GM21723 (cell line): ENCODE measurements around the gene STEEP1.

Experiments used
- ATAC-seq: cut with Tn5 transposase; IDR thresholded peaks from one replicate; pipeline ENCODE4 v1.9.1; 2021; ENCODE audit warnings: mild to moderate bottlenecking, moderate library complexity; ENCODE audit not compliant: unreplicated experiment

STEEP1 gene

GRCh38 chrX:119565107-119565663 is at the start of gene STEEP1:
TSS of gene STEEP1 (minus strand) at chrX:119565409. CDS start at chrX:119565355, 54 bp downstream.
- ATAC-seq: peak; percentile 93

DNA sequence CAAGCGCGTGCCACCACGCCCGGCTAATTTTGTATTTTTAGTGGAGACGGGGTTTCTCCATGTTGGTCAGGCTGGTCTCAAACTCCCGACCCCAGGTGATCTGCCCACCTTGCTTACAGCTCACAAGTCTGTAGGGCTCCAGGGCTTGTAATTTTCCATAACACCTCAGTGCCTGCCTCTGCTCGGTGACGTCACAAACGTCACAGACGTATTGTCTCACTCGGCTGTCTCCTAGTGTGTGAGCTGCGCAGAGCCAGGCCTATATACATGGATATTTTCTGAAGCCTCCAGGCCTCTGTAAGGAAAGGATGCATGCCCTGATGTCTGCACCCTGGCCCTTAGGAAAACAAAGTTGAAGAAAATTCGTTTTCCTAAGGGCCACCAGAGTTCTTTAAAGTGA is 49.6 kb upstream of the STEEP1 start:
- ATAC-seq: no peak

DNA sequence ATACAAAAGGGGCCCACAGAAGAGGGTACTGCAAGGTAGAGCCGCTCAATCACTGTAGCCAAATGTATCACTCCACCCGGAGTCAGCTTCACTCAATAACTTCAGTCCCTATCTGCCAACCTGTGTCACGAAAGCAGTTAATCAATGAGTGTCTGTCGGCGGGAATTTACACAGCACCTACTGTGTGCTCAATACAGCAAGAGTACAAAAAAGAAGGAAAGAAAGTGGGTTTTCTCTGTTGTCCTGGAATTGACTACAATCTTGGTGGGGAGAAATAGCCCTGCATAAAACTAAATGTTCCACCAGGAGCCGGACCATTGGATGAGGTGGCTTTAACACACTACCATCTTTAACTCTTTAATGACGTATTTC is 41.8 kb upstream of the STEEP1 start:
- no peak for ATAC-seq

DNA sequence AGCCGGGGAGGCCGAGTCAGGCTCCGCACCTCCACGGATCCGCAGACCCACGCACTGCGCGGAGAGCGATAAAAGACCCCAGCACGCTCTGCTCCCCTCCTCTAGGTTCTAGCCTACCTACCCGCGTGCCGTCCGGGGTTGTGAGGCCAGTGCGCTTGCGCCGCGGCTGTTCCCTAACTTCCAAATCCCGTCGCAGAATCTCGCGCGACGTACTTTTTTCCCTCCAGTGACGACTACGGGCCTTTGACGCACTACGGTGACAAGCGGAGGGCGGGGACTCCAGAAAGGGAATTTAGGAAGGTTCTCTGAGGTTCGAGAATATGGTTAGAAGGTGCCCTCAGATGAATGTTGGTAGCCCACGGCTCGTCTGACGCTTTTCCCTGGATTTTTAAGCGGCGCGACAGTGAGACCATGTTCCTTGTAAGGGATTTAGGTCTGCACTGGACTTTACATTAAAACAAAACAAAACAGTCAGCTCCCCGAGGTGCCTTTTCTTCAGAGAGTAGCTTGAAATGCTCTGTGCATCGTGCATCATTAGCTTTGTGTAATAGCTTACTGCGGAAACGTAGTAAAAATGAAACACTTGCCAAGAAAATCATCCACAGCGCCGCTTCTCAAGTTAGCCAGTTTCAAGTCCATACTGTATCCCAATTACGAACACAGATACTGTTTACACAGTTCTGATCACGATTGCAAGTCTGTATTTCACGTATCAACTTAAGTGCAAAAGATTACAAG is 41.2 kb upstream of the STEEP1 start, which contains the start of gene NKRF:
Gene NKRF (minus strand): TSS at position 145 of the 738 bp plus-strand sequence.
- ATAC-seq: peak; percentile 82

GRCh38 chrX:119605464-119606279 is 40.5 kb upstream of the STEEP1 start:
- peak; percentile 41 for ATAC-seq

DNA sequence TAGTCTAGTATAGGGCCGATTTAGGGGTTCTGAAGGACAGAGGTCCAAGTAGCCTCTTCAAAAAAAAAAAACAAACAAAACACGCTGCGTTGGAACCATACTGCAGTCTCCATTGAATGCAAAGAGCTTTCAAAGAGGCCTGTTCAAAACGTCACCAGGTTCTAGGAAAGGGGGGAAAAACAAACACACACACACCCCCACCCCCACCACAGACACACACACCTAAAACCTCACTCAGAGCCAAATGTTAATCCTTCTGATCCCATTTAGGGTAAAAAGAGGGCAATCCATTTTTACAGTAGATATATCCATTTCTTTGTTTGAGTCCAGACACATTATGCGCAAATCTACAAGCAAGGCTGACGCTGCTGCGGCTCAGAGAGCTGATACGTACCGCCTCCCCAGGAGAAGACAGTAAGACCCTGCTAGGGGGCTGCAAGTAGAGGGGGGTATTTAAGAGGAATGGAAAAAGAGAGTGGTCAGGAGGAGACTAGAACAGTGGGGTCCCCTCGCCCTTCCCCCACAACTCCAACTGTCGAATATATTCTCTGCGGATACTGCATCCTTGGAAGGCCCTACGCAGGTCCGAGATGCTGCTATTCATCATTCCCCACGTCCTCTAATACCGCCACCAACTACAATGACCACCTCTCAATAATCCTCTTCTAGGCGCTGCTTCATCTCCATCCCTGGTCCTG is 39.7 kb upstream of the STEEP1 start:
- no peak for ATAC-seq

DNA sequence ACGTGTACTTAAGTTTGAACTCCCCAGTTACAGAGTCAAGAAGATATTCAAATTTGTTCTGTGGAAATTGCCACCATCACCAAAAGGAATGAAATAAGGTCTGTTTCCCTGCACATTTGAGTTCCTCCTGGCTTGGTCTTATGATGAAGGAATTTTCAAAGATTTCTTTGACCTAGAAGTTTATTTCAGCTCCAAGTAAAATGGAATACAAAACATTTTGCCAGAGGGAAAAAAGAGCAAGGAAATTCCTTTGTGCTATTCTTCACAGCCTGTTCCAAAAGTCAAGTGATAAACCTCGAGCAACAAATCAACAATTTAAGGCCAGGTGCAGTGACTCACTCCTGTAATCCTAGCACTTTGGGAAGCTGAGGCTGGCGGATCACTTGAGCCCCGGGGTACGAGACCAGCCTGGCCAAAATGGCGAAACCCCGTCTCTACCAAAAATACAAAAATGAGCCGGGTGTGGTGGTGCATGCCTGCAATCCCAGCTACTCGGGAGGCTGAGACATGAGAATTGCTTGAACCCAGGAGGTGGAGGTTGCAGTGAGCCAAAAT is 37.6 kb upstream of the STEEP1 start:
- ATAC-seq: no peak

- ATAC-seq: no peak
Measured at GRCh38 chrX:119589810-119590209, 24.6 kb upstream of the STEEP1 start.

GRCh38 chrX:119583431-119584059 is 18.3 kb upstream of the STEEP1 start:
- no peak for ATAC-seq

DNA sequence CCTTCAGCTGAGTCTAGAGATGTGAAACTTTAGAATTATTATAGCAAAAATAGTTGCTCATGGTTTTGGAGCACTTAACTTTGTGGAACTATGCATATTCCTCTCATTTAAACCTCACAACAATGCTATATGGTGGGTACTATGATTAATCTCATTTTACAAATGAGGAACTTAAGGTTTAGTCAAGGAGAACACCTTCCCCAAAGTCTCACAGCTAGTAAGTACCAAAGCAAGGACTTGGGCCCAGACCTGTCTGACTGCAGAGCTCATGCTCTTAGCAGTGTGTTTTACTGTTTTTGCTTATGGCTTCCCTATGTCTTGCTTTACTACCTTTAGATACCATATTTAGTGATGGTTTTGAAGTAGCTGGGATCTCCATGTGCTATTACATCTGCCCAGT is 14.2 kb upstream of the STEEP1 start:
- ATAC-seq: no peak

DNA sequence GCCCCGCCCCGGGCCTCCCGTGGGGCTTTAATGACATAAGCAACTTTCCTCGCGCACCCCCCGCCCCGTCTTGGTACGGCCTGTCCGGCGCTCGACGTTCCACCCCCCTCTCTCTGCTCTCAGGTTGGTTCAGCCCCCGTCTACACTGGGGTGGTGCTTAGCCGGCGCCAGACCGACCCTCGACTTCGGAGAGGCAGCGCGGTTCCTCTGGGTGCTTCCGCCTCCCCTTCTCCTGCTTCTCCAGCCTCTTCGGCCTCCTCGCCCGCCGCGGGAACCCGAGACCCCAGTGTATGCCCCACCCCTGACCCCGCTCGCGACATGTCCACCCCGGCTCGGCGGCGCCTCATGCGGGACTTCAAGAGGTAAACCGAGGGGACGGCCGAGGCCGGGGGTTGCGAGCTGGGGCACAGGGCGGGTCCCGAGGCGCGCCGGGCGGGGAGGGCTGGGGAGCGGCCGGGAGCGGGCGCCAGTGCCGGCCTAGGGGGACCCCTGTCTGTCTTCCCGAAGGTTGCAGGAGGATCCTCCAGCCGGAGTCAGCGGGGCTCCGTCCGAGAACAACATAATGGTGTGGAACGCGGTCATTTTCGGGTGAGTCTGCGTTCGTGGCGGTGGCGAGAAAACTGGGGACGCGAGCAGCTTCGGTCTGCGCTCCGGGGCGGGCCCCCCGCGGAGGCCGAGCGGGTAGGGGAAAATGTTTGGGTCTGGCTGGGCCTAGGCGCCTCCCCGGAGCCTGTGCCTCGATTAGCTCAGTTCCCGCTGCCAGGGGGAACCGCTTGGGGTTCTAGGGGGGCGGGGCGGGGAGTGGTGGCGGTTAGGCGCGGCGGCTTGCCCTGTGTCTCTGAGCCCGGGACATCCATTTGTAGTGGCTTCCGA is 9.4 kb upstream of the STEEP1 start, which contains the start of gene UBE2A:
Gene UBE2A (plus strand): TSS at position 170 of the 873 bp plus-strand sequence. CDS start 149 bp downstream, at position 319.
- ATAC-seq: peak; percentile 80

GRCh38 chrX:119573840-119574393 is 8.7 kb upstream of the STEEP1 start:
- peak; percentile 11 for ATAC-seq

GRCh38 chrX:119573222-119573621 is 8.0 kb upstream of the STEEP1 start:
- ATAC-seq: no peak

DNA sequence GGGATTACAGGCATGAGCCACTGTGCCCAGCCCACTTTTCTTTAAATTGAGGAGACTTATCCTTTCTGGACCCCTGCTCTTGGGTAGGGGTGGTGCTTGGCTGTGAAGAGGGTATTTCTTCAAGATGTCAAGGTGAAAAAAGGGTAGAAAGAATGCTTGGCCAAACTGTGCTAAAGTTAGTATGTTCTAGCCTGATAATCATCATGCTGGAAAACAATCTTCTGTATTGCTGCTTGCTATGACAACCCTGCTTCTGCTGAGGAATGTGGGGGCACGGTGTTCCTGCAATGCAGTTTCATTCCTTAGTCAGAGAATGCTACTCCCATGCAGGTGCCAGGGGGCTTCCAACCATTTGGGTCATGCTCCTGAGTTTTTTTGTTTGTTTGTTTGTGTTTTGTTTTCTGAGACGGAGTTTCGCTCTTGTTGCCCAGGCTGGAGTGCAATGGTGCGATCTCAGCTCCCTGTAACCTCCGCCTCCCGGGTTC is 5.2 kb upstream of the STEEP1 start:
- no peak for ATAC-seq

DNA sequence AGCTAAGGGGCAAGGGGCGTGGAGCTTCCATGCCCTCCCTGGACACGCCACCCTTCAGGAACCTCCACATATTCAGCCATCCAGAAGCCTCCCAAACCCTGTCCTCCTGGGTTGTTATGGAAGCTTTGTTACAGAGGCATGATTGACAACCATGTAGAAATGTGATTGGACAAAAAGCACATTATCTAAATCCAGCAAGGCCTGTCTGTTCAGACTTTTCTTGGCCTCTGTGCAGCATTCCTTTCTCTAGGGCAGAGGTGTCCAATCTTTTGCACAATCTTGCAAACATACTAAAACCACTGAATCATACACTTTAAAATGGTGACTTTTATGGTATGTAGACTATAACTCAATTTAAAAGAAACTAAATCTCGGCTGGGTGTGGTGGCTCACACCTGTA is 12.7 kb downstream of the STEEP1 start:
- no peak for ATAC-seq

DNA sequence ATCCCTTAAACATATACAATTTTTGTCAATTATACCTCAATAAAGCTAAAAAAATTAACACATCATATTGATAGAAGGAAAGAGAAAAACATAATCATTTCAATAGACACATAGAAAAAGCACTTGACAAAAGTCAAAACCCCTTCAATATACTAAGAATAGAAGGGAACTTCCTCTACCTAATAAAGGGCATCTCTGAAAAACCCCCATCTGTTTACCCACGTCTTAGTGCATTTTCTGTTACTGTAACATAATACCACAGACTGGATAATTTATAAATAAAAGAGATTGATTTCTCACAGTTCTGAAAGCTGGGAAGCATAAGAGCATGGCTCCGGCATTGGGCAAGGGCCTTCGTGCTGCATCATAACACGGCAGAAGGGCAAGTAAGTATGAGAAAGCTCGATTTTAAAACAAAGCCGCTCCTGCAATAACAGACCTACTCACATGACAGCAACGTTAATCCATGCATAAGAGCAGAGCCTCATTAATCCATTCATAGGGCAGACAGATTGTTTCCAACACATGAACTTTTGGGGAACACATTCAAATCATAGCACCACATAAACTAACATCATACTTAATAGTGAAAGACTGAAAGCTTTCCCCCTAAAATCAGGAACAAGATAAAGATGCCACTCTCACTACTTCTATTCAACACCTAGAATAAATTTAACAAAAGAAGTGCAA is 15.7 kb downstream of the STEEP1 start:
- ATAC-seq: peak; percentile 64

DNA sequence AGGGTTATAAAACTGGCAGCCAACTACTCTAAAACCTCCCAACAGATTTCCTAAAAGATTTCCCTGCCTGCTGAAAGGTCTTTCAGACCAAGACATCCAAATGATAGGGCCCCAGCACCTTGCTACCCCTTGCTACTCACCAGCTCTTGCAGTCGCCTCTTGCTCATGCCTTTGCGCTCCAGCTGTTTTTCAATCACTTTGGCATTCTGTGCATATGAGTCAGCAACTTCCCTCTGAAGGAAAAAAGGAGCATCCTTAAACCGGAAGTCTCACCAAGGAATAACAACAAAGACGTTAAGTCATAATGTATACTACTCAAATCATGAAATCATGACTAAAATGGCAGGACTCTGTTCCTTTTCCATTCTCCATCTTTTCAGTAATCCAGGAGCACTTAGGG is 24.0 kb downstream of the STEEP1 start:
- no peak for ATAC-seq

GRCh38 chrX:119539872-119540271 is 25.3 kb downstream of the STEEP1 start:
- no peak for ATAC-seq
